Activated CD8-positive, alpha-beta memory T cell treated with anti-CD3 and anti-CD28 coated beads, Interleukin-2, amount 10 ng/mL, durations not matched to agents 7 days and 5 days (primary cell): ENCODE data around the gene ALDH3B1. TPM values are rescaled to one million over a fixed set of nuclear protein-coding genes. Genes with fewer than 3 reads are reported as not detected.

Experiments used
- ATAC-seq: fragments of 150-1000 bp; cut with Tn5 transposase; one replicate; pipeline ENCODE4 v1.10.0; 2021; ENCODE audit warnings: moderate library complexity
- CTCF ChIA-PET: fragments of 350-600 bp; sonication (Branson Sonifier 250); formaldehyde crosslinking; loops from one replicate; lab custom pipeline; 2021; ENCODE audit warnings: antibody characterized with exemption; lab: Charles Lee
- DNase-seq: peaks from one replicate; pipeline ENCODE4 v3.0.0-alpha.2; 2020
- H3K27ac Mint-ChIP-seq: one replicate; pipeline ENCODE4 v1.8.0; 2021; ENCODE audit warnings: mild to moderate bottlenecking, mixed read lengths
- H3K27me3 Mint-ChIP-seq: one replicate; pipeline ENCODE4 v1.8.0; 2021; ENCODE audit warnings: mixed read lengths
- H3K36me3 Mint-ChIP-seq: one replicate; pipeline ENCODE4 v1.8.0; 2021; ENCODE audit warnings: mild to moderate bottlenecking, mixed read lengths
- H3K4me1 Mint-ChIP-seq: one replicate; pipeline ENCODE4 v1.8.0; 2021; ENCODE audit warnings: mixed read lengths
- H3K4me3 Mint-ChIP-seq: one replicate; pipeline ENCODE4 v1.8.0; 2021; ENCODE audit warnings: mild to moderate bottlenecking, moderate library complexity, mixed read lengths
- H3K9me3 Mint-ChIP-seq: one replicate; pipeline ENCODE4 v1.8.0; 2022; ENCODE audit warnings: low read depth, mixed read lengths
- total RNA-seq, 2 experiments: library from RNA; stranded (reverse); gene quantifications; one replicate each; pipeline ENCODE4 v1.2.3, GENCODE V29; 2021

The ALDH3B1 gene
- total RNA-seq, 2 experiments from 2014 or later = not detected

- H3K27ac Mint-ChIP-seq = no peak overlapping the region
- ATAC-seq = no peak
- H3K4me3 Mint-ChIP-seq = no peak overlapping the region
- peaks cover 12% of the 10 kb centered on the region for H3K36me3 Mint-ChIP-seq
- CTCF ChIA-PET = no interaction called here
- H3K27me3 Mint-ChIP-seq = no peaks in the 10 kb centered on the region
- no peaks in the 10 kb centered on the region for H3K9me3 Mint-ChIP-seq
- DNase-seq = no peak
- no peaks in the 10 kb centered on the region for H3K4me1 Mint-ChIP-seq
These were observed 44.1 kb downstream of the ALDH3B1 start for GRCh38 chr11:68053981-68054812.

DNA sequence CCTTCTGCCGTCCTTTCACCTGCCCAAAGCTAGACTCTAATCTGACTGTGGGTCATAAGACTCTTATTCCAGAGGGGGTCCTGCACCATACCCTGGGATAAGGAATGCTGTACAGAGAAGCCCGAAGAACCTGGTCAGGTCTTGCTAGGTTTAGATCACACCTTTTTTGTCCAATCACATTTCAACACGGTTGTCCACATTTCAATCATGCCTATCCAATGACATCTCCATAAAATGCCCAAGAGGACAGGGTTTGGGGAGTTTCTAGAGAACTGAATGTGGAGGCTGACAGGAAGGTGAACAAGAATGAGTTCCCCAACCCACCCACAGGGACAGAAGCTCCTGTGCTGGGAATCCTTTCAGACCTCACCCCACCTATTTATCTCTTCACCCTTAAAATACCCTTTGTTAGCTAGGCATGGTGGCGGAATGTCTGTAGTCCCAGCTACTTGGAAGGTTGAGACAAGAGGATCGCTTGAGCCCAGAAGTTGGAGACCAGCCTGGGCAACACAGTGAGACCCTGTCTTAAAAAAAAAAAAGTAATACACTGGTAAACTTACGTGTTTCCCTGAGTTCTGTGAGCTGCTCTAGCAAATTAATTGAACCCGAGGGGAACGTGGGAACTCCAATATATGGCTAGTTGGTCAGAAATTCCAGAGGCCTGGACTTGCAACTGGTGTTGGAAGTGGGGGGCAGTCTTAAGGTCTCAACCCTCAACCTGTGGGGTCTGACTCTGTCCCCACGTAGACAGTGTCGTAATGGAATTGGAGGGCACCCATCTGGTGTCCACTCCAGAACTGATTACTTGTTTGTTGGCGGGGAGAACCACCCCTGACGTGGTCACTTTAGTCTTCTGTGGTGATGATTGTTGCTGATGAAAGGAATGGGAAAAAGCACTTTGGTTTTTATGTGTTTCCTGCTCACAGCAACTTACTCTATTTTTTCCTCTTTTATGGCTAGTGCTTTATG, 46.5 kb downstream of the ALDH3B1 start:
- Mint-ChIP-seq H3K36me3 (peaks cover 2% of the 10 kb centered on the region), H3K9me3 (no peaks in the 10 kb centered on the region), H3K4me1 (no peaks in the 10 kb centered on the region), H3K4me3 (no peak overlapping the region), H3K27ac (no peak overlapping the region), H3K27me3 (no peaks in the 10 kb centered on the region)
- DNase-seq (no peak), ATAC-seq (no peak)
- CTCF ChIA-PET = no interaction called here

DNA sequence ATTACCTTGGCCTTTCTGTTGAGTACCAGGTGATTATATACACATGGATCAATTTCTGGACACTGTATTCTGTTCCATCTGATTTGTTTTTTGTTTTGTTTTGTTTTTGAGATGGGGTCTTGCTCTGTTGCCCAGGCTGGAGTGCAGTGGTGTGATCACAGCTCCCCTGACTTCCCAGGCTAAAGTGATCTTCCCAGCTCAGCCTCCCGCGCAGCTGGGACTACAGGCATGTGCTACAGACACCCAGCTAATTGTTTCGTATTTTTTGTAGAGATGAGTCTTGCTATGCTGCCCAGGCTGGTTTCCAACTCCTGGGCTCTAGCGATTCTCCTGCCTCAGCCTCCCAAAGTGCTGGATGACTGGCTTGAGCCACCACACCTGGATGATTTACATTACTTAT, 47.7 kb downstream of the ALDH3B1 start:
- Mint-ChIP-seq H3K27me3 (no peaks in the 10 kb centered on the region), H3K4me1 (no peaks in the 10 kb centered on the region), H3K36me3 (no peaks in the 10 kb centered on the region), H3K27ac (peak overlapping the region; percentile 49), H3K9me3 (no peaks in the 10 kb centered on the region), H3K4me3 (no peak overlapping the region)
- CTCF ChIA-PET = no interaction called here
- no peak for DNase-seq
- no peak for ATAC-seq

DNA sequence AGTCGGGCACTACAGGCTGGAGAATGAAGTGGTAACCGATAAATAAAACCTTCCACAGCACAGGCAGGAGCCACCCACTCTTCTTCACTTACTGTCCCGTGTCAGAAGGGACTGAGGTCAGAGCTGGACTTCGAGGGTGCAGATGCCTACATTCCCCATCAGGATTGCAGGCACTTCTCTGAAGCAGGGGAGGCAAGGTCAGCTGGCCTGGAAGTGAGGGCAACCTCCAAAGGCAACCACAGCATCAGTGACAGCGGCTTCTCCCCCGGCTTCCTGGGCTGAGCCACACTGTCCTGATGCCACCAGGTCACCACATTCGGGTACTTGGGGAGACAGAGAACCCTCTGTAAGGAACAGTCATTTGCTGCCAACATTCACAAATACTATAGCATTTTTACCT, 51.4 kb downstream of the ALDH3B1 start:
- Mint-ChIP-seq H3K9me3 (no peaks in the 10 kb centered on the region), H3K4me1 (no peaks in the 10 kb centered on the region), H3K36me3 (no peaks in the 10 kb centered on the region), H3K4me3 (no peak overlapping the region), H3K27ac (no peak overlapping the region), H3K27me3 (no peaks in the 10 kb centered on the region)
- CTCF ChIA-PET = interaction anchor here (1.1 kb wide), 1 partner anchor 10 kb away, joined by 3 read pairs; no protein-coding TSS in a partner anchor
- ATAC-seq (no peak), DNase-seq (no peak)

DNA sequence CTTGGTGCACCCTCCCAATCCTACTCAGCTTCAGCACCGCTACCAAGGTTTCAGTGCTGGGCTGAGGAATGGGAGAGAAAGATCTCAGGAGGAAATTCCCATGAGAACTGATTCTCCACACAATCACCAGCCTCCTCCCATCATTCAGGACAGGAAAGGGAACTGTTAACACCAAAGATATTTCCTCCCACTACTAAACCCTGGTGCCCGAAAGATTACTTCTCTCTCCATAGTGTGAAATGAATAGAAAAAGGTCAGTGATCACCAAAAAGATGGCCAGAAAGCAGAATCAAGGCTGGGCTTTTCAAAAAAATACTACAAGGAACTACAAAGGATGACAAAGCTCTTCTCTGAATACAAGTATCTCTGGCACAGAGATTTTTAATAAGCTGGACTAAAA, 54.8 kb downstream of the ALDH3B1 start:
- CTCF ChIA-PET = no interaction called here
- Mint-ChIP-seq H3K4me3 (no peak overlapping the region), H3K27me3 (no peaks in the 10 kb centered on the region), H3K27ac (no peak overlapping the region), H3K9me3 (no peaks in the 10 kb centered on the region), H3K4me1 (no peaks in the 10 kb centered on the region), H3K36me3 (peaks cover 2% of the 10 kb centered on the region)
- ATAC-seq (no peak), DNase-seq (no peak)

GRCh38 chr11:68065841-68066240, 55.7 kb downstream of the ALDH3B1 start:
- no peaks in the 10 kb centered on the region for H3K9me3 Mint-ChIP-seq
- peaks cover 2% of the 10 kb centered on the region for H3K36me3 Mint-ChIP-seq
- ATAC-seq (no peak), DNase-seq (no peak)
- CTCF ChIA-PET = no interaction called here
- no peak overlapping the region for H3K27ac Mint-ChIP-seq
- no peaks in the 10 kb centered on the region for H3K27me3 Mint-ChIP-seq
- no peak overlapping the region for H3K4me3 Mint-ChIP-seq
- no peaks in the 10 kb centered on the region for H3K4me1 Mint-ChIP-seq

GRCh38 chr11:68066742-68067141, 56.6 kb downstream of the ALDH3B1 start:
- CTCF ChIA-PET = no interaction called here
- Mint-ChIP-seq H3K9me3 (no peaks in the 10 kb centered on the region), H3K4me3 (no peak overlapping the region), H3K36me3 (peaks cover 2% of the 10 kb centered on the region), H3K4me1 (no peaks in the 10 kb centered on the region), H3K27me3 (no peaks in the 10 kb centered on the region), H3K27ac (no peak overlapping the region)
- ATAC-seq (no peak), DNase-seq (no peak)

DNA sequence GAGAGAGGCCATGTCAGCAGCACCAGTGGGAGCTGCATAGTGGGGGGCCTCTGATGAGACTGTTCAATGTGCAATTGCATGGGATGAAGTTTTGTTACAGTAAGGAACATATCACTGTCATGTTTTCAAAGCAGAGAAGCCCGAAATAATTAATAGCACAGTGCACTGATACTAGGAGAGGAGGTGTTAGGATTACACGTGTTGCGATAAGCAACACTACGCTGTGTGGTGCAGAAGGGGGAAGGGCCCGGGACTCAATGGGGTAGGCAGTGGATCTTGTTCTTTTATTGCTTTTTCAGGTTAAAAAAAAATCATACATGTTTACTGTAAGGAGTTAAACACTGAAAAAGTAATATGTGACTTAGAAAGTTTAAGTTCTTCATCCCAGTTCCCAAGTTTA, 57.9 kb downstream of the ALDH3B1 start:
- no peak overlapping the region for H3K4me3 Mint-ChIP-seq
- no peak overlapping the region for H3K27ac Mint-ChIP-seq

GRCh38 chr11:68071281-68072048, 61.3 kb downstream of the ALDH3B1 start:
- H3K36me3 Mint-ChIP-seq = peaks cover 2% of the 10 kb centered on the region
- H3K27ac Mint-ChIP-seq = no peak overlapping the region
- no peaks in the 10 kb centered on the region for H3K27me3 Mint-ChIP-seq

More for the DNA sequence above, 57.9 kb downstream of the ALDH3B1 start:
- Mint-ChIP-seq H3K27me3 (no peaks in the 10 kb centered on the region), H3K9me3 (no peaks in the 10 kb centered on the region), H3K36me3 (peaks cover 2% of the 10 kb centered on the region), H3K4me1 (no peaks in the 10 kb centered on the region)
- ATAC-seq = no peak
- DNase-seq = peak; percentile 29
- CTCF ChIA-PET = no interaction called here

DNA sequence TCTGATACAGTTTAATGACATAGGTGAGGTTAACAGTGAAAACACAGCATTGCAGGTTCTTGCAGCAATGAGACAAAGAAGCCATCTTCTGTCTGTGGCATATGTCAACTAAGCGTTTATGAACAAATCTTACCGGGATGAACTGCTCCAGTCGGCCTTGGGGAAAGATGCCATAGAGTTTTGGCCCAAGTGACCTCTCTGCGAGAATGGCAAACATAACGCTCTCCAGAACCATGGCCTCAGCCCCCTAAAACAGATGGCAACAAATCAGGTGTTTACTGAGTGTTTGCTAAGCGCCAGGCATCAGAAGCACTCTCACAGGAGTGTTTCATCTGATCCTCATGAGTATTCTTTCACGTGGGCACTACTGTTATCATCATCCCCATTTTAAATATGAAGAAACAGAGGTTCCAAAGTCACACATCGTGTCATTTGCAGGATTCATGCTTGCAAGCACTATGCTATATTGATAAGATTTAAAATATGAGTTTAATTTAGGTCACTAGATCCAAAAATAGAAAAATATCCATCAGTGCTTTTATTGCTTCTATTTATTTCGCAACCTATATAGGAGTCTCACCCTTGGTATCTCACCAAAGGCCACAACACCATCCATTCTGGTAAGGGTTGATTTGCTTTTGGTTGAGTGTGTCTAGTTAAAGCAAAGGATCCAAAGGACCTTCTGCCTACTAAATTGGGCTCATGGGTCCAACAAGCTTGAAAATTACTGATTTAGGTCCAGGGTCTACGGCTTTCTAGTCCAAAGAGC, 64.6 kb downstream of the ALDH3B1 start:
- DNase-seq (no peak), ATAC-seq (no peak)
- H3K27me3 Mint-ChIP-seq = no peaks in the 10 kb centered on the region
- CTCF ChIA-PET = no interaction called here
- no peak overlapping the region for H3K4me3 Mint-ChIP-seq
- H3K27ac Mint-ChIP-seq = no peak overlapping the region
- no peaks in the 10 kb centered on the region for H3K4me1 Mint-ChIP-seq
- no peaks in the 10 kb centered on the region for H3K9me3 Mint-ChIP-seq
- H3K36me3 Mint-ChIP-seq = no peaks in the 10 kb centered on the region

More at GRCh38 chr11:68071281-68072048, 61.3 kb downstream of the ALDH3B1 start:
- CTCF ChIA-PET = interaction anchor here (1.3 kb wide), 1 partner anchor 10 kb away, joined by 3 read pairs; no protein-coding TSS in a partner anchor
- no peak overlapping the region for H3K4me3 Mint-ChIP-seq
- no peaks in the 10 kb centered on the region for H3K9me3 Mint-ChIP-seq
- ATAC-seq (no peak), DNase-seq (peak; percentile 23)
- H3K4me1 Mint-ChIP-seq = no peaks in the 10 kb centered on the region

DNA sequence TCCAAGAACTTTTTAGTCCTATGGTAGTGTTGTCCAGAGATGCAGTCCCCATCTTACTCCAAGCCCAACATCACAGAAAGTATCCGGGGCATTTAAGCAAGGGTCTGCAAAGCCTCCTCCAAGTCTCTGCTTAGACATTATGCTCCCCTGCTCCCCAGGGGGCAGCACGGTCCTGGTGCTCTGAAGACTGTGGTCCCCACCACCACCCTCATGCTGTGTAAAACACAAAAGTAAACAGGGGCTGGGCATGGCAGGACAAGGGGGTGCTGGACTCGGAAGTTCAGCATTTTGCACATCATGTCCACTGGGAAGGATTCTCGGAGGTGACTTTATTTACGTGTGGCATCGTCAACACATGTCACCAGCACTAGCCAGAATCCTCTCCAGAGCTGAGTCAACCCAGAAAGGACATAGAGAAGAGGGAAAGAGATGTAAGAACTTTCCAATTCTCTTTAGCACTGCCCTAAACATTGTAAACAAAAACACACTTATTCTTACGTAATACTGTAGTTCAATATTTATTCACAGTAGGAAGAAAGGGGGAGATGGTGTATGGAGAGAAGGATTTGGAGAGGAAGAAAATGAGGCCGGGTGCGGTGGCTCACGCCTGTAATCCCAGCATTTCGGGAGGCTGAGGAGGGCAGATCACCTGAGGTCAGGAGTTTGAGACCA, 66.4 kb downstream of the ALDH3B1 start:
- Mint-ChIP-seq H3K27me3 (no peaks in the 10 kb centered on the region), H3K36me3 (no peaks in the 10 kb centered on the region), H3K4me1 (no peaks in the 10 kb centered on the region), H3K9me3 (no peaks in the 10 kb centered on the region), H3K4me3 (no peak overlapping the region), H3K27ac (no peak overlapping the region)
- CTCF ChIA-PET = no interaction called here
- DNase-seq (no peak), ATAC-seq (no peak)
